GM23338 (cell line): Measurements from ENCODE around the gene TRIM38. TPM values are rescaled to one million over a fixed set of nuclear protein-coding genes. Genes with fewer than 3 reads are reported as not detected.
A peak's percentile ranks its signal among the peaks of the same experiment; 100 is the strongest.

Experiments
- ATAC-seq: fragments of 200-7000 bp; cut with Tn5 transposase; 3 replicates; pipeline ENCODE4 v1.9.1; 2020
- DNase-seq: peaks from one replicate; pipeline ENCODE4 v3.0.0-alpha.2; 2015; ENCODE audit warnings: low spot score
- H2AFZ ChIP-seq: fragments of 200-600 bp; sonication (generic); 2 replicates; pipeline ENCODE4 v1.8.0; 2016; ENCODE audit warnings: antibody characterized with exemption, mild to moderate bottlenecking, moderate library complexity
- H3F3A ChIP-seq: fragments of 200-600 bp; sonication (generic); replicated peaks from 2 replicates; pipeline ENCODE4 v1.8.0; 2017; ENCODE audit warnings: antibody characterized with exemption, mixed run types, low read depth
- H3K27ac ChIP-seq: fragments of 200-600 bp; sonication (generic); 2 replicates; pipeline ENCODE4 v1.6.1; 2016; ENCODE audit warnings: low read depth
- H3K27me3 ChIP-seq: fragments of 200-600 bp; sonication (generic); 2 replicates; pipeline ENCODE4 v1.8.0; 2016; ENCODE audit warnings: mild to moderate bottlenecking, mixed run types, moderate library complexity; ENCODE audit not compliant: insufficient read depth
- H3K36me3 ChIP-seq: fragments of 200-600 bp; sonication (generic); 2 replicates; pipeline ENCODE4 v1.8.0; 2016; ENCODE audit warnings: mild to moderate bottlenecking; ENCODE audit not compliant: insufficient read depth
- H3K4me1 ChIP-seq: fragments of 200-600 bp; sonication (generic); 2 replicates; pipeline ENCODE4 v1.8.0; 2016; ENCODE audit warnings: mild to moderate bottlenecking, moderate library complexity; ENCODE audit not compliant: insufficient read depth
- H3K4me2 ChIP-seq: fragments of 200-600 bp; sonication (generic); 2 replicates; pipeline ENCODE4 v1.7.1; 2017; ENCODE audit warnings: mixed run types
- H3K4me3 ChIP-seq: fragments of 200-600 bp; sonication (generic); 2 replicates; pipeline ENCODE4 v1.6.1; 2016; ENCODE audit warnings: mixed run types
- H3K79me2 ChIP-seq: fragments of 200-600 bp; sonication (generic); replicated peaks from 2 replicates; pipeline ENCODE4 v1.8.0; 2017; ENCODE audit warnings: mild to moderate bottlenecking; ENCODE audit not compliant: insufficient read depth
- H3K9me2 ChIP-seq: fragments of 200-600 bp; sonication (generic); 2 replicates; pipeline ENCODE4 v1.8.0; 2017; ENCODE audit not compliant: insufficient read depth
- H4K20me1 ChIP-seq: fragments of 200-600 bp; sonication (generic); replicated peaks from 2 replicates; pipeline ENCODE4 v1.8.0; 2017; ENCODE audit warnings: mild to moderate bottlenecking; ENCODE audit not compliant: insufficient read depth
- H3K27ac Mint-ChIP-seq: 2 replicates; pipeline ENCODE4 v1.8.0; 2020; ENCODE audit warnings: inconsistent platforms, mild to moderate bottlenecking, moderate library complexity, mixed read lengths
- H3K27me3 Mint-ChIP-seq: 3 replicates; pipeline ENCODE4 v1.8.0; 2022; ENCODE audit warnings: low read depth, mild to moderate bottlenecking, moderate library complexity, mixed read lengths, inconsistent platforms; ENCODE audit not compliant: insufficient read depth, poor library complexity
- H3K36me3 Mint-ChIP-seq: 3 replicates; pipeline ENCODE4 v1.8.0; 2021; ENCODE audit warnings: low read depth, mild to moderate bottlenecking, inconsistent platforms, moderate library complexity, mixed read lengths
- H3K4me1 Mint-ChIP-seq: 3 replicates; pipeline ENCODE4 v1.8.0; 2020; ENCODE audit warnings: mild to moderate bottlenecking, inconsistent platforms, mixed read lengths
- H3K4me3 Mint-ChIP-seq: 3 replicates; pipeline ENCODE4 v1.8.0; 2021; ENCODE audit warnings: moderate library complexity, mild to moderate bottlenecking, inconsistent platforms, mixed read lengths
- H3K9me3 Mint-ChIP-seq: 3 replicates; pipeline ENCODE4 v1.8.0; 2020; ENCODE audit warnings: moderate library complexity, mild to moderate bottlenecking, inconsistent platforms, mixed read lengths
- ETS1 ChIP-seq: IDR thresholded peaks from 2 replicates; pipeline ENCODE4 v1.6.1; 2016; ENCODE audit warnings: antibody characterized with exemption
- EZH2 ChIP-seq: fragments of 200-600 bp; sonication (generic); IDR thresholded peaks from one replicate; pipeline ENCODE4 v1.8.0; 2017; ENCODE audit warnings: antibody characterized with exemption, mild to moderate bottlenecking, low read depth; ENCODE audit not compliant: unreplicated experiment
- EZH2phosphoT487 ChIP-seq: fragments of 200-600 bp; sonication (generic); IDR thresholded peaks from one replicate; pipeline ENCODE4 v1.8.1; 2018; ENCODE audit warnings: antibody characterized with exemption; ENCODE audit not compliant: unreplicated experiment
- JUNB ChIP-seq: IDR thresholded peaks from one replicate; pipeline ENCODE4 v1.6.1; 2016; ENCODE audit warnings: antibody characterized with exemption; ENCODE audit not compliant: unreplicated experiment
- NANOG ChIP-seq: IDR thresholded peaks from 2 replicates; pipeline ENCODE4 v1.6.1; 2016; ENCODE audit warnings: antibody characterized with exemption, borderline replicate concordance
- POLR2AphosphoS5 ChIP-seq: IDR thresholded peaks from 2 replicates; pipeline ENCODE4 v1.6.1; 2016; ENCODE audit warnings: antibody characterized with exemption, low read depth
- REST ChIP-seq: IDR thresholded peaks from one replicate; pipeline ENCODE4 v1.6.1; 2018; ENCODE audit warnings: antibody characterized with exemption; ENCODE audit not compliant: unreplicated experiment
- STAT1 ChIP-seq: IDR thresholded peaks from one replicate; pipeline ENCODE4 v1.6.1; 2016; ENCODE audit warnings: antibody characterized with exemption; ENCODE audit not compliant: unreplicated experiment
- ZNF114 ChIP-seq: fragments of 250-450 bp; sonication (Bioruptor Pico); IDR thresholded peaks from 2 replicates; pipeline ENCODE4 v1.5.0; 2020; ENCODE audit warnings: mild to moderate bottlenecking, moderate library complexity
- ZNF331 ChIP-seq: fragments of 250-450 bp; sonication (Bioruptor Pico); IDR thresholded peaks from 2 replicates; pipeline ENCODE4 v1.5.0; 2020; ENCODE audit warnings: low read depth, mild to moderate bottlenecking, moderate library complexity
- polyA plus RNA-seq: library from polyadenylated mRNA; unstranded; fragments of >200 nt; fragmentation: Nextera tagmentation; extraction: Ambion mirVana; gene quantifications from 2 replicates; pipeline ENCODE4 v1.2.1, GENCODE V29; 2016
- total RNA-seq: library from RNA; depleted of rRNA; stranded (reverse); fragments of >200 nt; shearing (Covaris generic); gene quantifications from 2 replicates; pipeline ENCODE4 v1.2.3, GENCODE V29; 2014

TRIM38 gene
- total and polyA plus RNA-seq, 2 experiments from 2014 or later = 0.66 to 0.82 TPM

- Histone ChIP-seq H3K27ac (no peak overlapping the region), H3K9me2 (peaks cover 4% of the 10 kb centered on the region; the same call in 1 of the 2 replicates), H3K4me1 (peaks cover 51% of the 10 kb centered on the region), H3K36me3 (0 out of 2 replicates have a peak, but pooled peaks cover 3% of the 10 kb centered on the region), H3K4me3 (no peak overlapping the region), H2AFZ (no peak overlapping the region), H3F3A (no peaks in the 10 kb centered on the region), H3K79me2 (no peaks in the 10 kb centered on the region), H4K20me1 (no peaks in the 10 kb centered on the region), H3K27me3 (peaks cover 21% of the 10 kb centered on the region), H3K4me2 (peak overlapping the region; percentile 73)
- DNase-seq = no peak
- Mint-ChIP-seq H3K9me3 (peaks cover 15% of the 10 kb centered on the region), H3K27me3 (peaks cover 13% of the 10 kb centered on the region), H3K4me1 (peaks cover 56% of the 10 kb centered on the region), H3K4me3 (no peak overlapping the region), H3K36me3 (peaks cover 35% of the 10 kb centered on the region), H3K27ac (no peak overlapping the region)
- no peak for ATAC-seq
- no peak for TF ChIP-seq NANOG
- no peak for TF ChIP-seq REST
- no peak for TF ChIP-seq POLR2AphosphoS5
- TF ChIP-seq STAT1 = no peak
- TF ChIP-seq ETS1 = no peak
- no peak for TF ChIP-seq ZNF114 (CRISPR knock-in tag)
- TF ChIP-seq EZH2 = no peak
Measured at GRCh38 chr6:25965058-25965457, 2.5 kb downstream of the TRIM38 start.

- H3K4me3 Mint-ChIP-seq = no peak overlapping the region
- Histone ChIP-seq H3K9me2 (peaks cover 10% of the 10 kb centered on the region; the same call in 1 of the 2 replicates), H3K36me3 (no peaks in the 10 kb centered on the region), H2AFZ (no peak overlapping the region), H3K4me2 (peak overlapping the region; percentile 73), H3K4me1 (peaks cover 51% of the 10 kb centered on the region), H3K27ac (no peak overlapping the region), H3K27me3 (peaks cover 21% of the 10 kb centered on the region), H3F3A (no peaks in the 10 kb centered on the region), H4K20me1 (no peaks in the 10 kb centered on the region), H3K79me2 (no peaks in the 10 kb centered on the region), H3K4me3 (no peak overlapping the region)
- peaks cover 13% of the 10 kb centered on the region for H3K27me3 Mint-ChIP-seq
- H3K27ac Mint-ChIP-seq = no peak overlapping the region
- H3K4me1 Mint-ChIP-seq = peaks cover 53% of the 10 kb centered on the region
- no peak for DNase-seq
- no peak for ATAC-seq
- no peaks in the 10 kb centered on the region; the same call in 2 of the 3 replicates for H3K9me3 Mint-ChIP-seq
- peaks cover 24% of the 10 kb centered on the region for H3K36me3 Mint-ChIP-seq
- no peak for TF ChIP-seq EZH2phosphoT487
- no peak for TF ChIP-seq NANOG
- no peak for TF ChIP-seq ZNF331 (CRISPR knock-in tag)
- no peak for TF ChIP-seq JUNB
- no peak for TF ChIP-seq REST
Measured at GRCh38 chr6:25966711-25967110, 4.1 kb downstream of the TRIM38 start.
